Measurements from ENCODE around the gene PCCA.
"Not testable (repeated sequence)": the region's sequence is repeated elsewhere in the genome, so short reads cannot be mapped to it uniquely, and the experiment has no call there.

The PCCA gene

GRCh38 chr13:100247937-100248336 lies 159.0 kb downstream of the PCCA start:
- DNase-seq = no peak

DNA sequence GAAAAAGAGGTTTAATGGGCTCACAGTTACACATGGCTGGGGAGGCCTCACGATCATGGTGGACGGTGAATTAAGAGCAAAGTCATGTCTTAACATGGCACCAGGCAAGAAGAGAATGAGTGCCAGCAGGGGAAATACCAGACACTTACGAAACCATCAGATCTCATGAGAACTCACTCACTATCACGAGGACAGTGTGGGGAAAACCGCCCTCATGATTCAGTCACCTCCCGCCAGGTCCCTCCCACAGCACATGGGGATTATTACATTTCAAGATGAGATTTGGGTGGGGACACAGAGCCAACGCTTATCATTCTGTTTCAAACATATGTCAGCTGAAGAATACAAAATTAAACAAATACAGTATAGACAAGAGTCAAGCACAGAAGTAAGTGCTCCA lies 165.1 kb downstream of the PCCA start:
- DNase-seq = no peak

DNA sequence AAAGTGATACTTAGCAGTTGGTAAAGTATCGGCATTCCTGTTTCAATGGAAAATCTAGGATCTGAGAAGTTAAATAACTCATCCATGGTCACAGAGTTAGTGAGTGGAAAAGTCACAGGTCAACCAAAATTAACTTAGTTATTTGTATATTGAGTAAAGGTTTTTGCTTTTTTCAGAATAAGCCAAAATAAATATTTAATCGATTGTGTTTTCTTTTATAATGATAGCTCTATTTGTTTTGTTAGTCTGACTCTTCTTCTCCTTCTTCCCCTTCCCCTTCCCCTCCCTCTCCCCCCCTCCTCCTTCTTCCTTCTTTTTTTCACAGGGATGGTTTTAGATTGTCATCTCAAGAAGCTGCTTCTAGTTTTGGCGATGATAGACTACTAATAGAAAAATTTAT lies 173.5 kb downstream of the PCCA start:
- DNase-seq = no peak

DNA sequence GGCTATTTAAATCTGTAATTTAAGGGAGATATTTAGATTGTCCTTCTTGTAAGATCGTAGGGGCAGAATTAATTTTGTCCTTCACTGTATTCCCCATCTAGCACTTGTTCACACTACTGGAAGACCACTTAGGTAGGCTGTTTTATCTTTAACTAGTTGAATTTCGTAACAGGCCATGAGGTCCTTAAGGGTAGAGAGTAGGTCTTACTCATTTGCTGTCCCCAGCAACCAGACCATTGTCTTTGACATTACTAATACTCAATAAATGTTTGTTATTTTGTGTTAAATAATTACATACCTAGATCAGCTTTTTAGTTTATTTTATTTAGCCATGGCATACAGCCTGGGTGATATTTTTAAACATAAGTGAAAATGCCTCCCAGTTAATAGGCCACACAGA lies 177.1 kb downstream of the PCCA start:
- DNase-seq = no peak

DNA sequence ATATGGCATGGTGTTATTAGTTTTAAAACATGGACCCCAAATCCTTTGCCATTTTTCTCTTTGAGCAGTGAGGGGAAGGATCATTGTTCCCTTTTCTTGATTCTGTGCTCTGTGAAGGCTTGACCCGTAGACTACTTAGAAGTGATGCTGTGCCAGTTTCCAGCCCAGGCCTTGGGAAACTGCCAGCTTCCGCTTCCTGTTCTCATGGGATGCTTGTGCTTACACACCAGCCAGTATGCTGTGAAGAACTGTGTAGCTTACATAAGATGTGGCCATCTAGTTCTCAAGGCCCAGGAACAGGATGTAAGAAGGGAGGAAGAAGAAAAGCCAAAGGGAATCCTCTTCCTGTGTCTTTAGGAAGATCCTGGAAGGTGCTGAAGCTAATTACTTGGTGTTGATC lies 180.9 kb downstream of the PCCA start:
- DNase-seq = no peak

- no peak for DNase-seq
These were observed 184.2 kb downstream of the PCCA start for GRCh38 chr13:100273138-100273537.

DNA sequence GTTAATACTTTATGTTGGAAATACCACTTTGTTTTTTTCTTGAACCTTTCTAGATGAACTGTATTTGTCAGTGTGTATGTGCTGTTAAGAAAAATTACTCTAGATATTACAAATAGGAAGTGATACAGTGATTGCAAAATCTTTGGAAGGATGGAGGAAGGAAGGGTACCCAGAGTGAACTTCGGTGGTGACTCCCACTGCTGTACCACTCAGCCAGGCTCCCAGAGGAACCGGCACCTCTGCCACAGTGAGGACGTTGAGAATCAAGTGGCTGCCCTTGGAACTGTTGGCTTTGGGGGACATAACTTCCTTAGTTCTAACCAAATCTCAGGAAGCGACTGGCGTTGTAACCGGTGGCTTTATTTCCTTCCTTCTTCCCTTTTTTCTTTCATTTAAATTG lies 184.7 kb downstream of the PCCA start:
- DNase-seq = no peak

DNA sequence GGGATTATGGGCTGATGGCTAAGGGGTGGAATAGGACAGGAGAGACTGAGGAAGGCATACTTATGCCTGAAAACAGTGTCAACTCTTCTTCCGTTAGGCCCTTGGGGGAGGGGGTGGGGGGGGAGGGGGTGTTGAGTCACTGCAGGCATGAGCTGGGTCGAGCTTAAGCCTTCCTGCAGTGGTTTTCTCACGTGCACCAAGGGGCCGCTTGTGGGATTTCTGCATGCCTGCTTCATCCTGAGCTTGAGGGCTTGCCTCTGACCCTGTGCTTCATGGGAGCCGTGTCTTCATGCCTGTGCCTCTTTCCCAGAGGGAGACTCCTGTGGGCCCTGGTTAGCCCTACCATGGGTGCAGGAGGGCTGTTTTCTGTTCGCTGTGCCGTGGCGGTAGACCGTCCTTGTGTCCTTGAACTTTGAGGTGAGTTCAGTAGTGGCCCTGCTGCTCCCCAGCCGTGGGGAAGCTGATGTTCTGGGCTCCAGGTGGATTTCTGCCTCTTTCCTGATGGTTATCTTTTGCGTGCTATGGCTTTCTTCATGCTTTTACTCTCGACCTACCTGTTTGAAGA lies 186.1 kb downstream of the PCCA start:
- DNase-seq = peak; percentile 77

DNA sequence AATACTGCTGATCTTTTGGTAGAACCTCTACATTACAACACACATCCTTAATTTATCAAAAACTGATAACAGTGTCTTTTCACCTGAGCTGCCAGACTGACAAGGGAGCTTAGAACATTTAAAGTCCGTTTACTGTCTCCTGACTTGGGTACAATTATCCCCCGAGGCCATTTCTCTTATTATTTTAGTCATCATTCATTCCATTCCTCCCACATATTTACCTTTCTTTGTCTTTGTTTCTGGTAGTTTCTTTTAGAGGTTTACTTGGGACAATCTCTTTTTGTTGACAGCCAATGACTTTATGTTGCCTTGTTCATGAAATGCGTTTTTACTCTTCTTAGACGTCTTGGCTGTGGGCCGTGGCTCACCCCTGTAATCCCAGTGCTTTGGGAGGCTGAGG lies 186.9 kb downstream of the PCCA start:
- DNase-seq = no peak

- no peak for DNase-seq
These were observed 191.8 kb downstream of the PCCA start for GRCh38 chr13:100280681-100281080.

DNA sequence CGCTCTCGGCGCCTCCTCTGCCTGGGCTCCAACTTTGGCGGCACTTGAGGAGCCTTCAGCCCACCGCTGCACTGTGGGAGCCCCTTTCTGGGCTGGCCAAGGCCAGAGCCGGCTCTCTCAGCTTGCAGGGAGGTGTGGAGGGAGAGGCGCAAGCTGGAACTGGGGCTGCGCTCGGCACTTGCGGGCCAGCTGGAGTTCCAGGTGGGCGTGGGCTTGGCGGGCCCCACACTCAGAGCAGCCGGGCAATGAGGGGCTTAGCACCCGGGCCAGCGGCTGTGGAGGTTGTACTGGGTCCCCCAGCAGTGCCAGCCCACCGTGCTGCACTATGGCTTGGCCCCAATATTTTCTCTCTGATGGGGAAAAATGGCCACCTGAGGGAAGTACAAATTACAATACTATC lies 193.4 kb downstream of the PCCA start:
- not testable (repeated sequence) for DNase-seq

DNA sequence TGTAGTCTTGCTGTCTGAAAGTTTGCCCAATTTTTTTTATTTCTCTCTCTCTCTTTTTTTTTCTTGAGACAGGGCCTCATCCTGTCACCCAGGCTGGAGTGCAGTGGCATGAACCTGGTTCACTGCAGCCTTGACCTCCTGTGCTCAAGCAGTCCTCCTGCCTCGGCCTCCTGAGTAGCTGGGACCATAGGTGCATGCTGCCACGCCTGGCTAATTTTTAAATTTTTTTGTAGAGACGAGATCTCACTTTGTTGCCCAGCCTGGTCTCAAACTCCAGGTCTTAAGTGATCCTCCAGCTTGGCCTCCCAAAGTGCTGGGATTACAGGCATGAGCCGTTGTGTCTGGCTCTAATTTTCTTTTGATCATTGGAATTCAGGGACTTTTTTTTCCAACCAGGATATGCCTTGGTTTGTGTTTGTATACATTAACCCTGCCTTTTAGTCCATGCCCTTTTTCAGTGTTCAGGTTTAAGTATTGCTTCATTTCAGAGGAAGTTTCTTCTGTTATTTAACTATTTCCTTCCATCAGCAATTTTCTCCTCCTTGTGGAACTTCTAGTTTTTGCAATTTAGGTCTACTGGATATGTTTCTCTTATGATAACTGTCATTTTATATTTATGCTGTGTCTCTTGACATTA lies 201.4 kb downstream of the PCCA start:
- DNase-seq = no peak

DNA sequence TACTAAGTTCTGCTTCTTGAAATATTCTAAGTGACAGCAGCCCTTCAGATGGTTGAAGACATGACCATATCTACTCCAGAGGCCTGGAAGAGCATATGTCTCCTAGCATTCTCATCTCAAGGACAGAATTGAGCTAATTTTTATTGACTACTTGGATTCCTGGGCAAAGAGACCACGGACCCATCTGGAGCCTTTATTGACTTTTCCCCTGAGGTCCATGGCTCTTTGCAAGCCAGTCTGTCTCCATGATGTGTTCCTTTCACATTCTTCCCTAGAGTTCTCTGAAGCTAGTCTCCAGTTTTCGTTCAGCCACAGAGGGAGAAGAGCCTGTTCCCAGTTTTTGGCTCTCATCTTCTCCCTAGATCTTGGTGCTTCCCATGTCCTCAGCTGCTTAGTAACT lies 202.7 kb downstream of the PCCA start:
- DNase-seq = no peak

DNA sequence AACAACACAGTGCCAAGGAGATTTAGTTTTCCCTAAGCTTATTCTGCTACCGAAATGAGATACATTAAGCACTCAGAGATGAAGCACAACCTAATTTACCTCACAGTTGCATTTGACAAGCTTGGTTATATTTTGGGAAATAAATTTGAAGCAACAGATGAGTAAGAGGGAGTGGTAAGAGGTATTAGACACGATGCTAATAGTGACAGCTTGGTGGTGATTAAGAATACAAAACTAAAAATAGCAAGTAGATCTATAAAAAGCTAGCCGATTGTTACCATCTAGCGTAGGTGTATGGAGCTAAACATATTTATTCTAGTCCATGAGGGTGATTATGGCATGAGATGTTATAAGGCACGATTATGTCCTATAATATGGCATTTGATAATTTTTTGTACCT lies 208.5 kb downstream of the PCCA start:
- DNase-seq = no peak

GRCh38 chr13:100298116-100298681 lies 209.3 kb downstream of the PCCA start:
- DNase-seq = no peak

DNA sequence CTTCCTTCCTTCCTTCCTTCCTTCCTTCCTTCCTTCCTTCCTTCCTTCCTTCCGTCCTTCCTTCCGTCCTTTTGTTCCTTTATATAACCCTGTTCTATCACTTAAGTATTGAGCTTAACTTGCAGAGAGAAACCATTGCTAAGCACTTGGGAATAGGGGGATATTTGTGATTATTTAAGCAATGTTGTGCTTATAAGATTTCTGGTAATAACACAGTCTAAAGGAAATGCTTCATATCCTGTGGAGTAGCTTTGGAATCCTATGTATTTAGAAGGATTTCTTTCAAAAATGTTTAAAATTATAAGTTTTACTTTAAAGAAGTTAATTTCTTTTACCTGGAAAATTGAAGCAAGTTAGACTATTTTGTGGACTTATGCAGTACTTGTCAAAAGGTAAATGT lies 209.8 kb downstream of the PCCA start:
- no peak for DNase-seq

- DNase-seq = no peak
These were observed 211.3 kb downstream of the PCCA start for GRCh38 chr13:100300243-100300642.

- no peak for DNase-seq
These were observed 211.8 kb downstream of the PCCA start for GRCh38 chr13:100300708-100301107.

- DNase-seq = no peak
These were observed 212.5 kb downstream of the PCCA start for GRCh38 chr13:100301418-100301817.

- DNase-seq = no peak
These were observed 213.5 kb downstream of the PCCA start for GRCh38 chr13:100302391-100302790.

DNA sequence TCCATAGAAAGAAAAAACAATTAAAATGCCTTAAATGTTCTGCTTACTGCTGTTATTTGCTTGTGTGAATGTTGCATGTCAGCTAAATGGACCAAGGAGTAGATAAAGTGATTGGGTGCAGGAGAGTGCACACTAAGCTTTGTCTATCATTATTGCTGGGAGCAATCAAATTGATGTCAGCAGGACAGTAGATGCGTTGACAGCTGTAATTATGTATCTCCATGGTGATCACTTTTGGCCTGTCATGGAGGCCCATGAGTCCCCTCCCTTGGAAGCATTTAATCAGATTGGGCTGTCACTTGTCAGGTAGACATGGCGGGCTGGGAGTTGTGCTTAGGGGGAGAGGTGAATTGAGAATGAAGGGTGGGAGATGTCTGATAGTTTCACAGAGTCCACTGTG lies 215.3 kb downstream of the PCCA start:
- DNase-seq = no peak

- DNase-seq = no peak
These were observed 216.5 kb downstream of the PCCA start for GRCh38 chr13:100305398-100305797.

DNA sequence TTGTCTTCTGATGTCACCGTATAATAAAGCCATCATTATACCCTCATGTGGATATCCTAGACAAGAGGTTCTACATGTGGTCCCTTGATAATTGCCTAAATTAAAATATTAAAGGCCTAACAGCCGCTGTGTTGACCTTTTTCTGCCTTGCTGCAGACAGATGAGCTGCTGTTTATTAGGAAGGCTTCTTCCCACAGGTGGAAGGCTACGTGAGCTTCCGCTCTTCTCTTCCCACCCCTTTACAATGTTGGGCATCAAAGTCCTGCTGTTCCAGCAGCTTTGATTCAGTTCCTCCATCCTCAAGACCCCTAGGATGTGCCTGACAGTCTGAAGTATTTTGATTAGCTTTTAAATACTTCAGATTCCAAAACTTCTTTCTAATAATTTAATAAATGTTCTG lies 217.1 kb downstream of the PCCA start:
- DNase-seq = no peak

GRCh38 chr13:100306434-100306999 lies 217.6 kb downstream of the PCCA start:
- DNase-seq = no peak

Data from islet precursor cell (in vitro differentiated cells).